Activated naive CD4-positive, alpha-beta T cell treated with anti-CD3 and anti-CD28 coated beads, Interleukin-2, amount 10 ng/mL, durations not matched to agents 7 days and 5 days (primary cell): ENCODE data around the gene DUSP7.

Experiments used
- CTCF ChIA-PET: fragments of 350-600 bp; sonication (Branson Sonifier 250); formaldehyde crosslinking; loops from one replicate; lab custom pipeline; 2021; ENCODE audit warnings: antibody characterized with exemption; lab: Charles Lee
- DNase-seq: peaks from one replicate; pipeline ENCODE4 v3.0.0-alpha.2; 2020
- H3K27ac Mint-ChIP-seq: one replicate; pipeline ENCODE4 v1.8.0; 2021; ENCODE audit warnings: mild to moderate bottlenecking, moderate library complexity, mixed read lengths
- H3K27me3 Mint-ChIP-seq: one replicate; pipeline ENCODE4 v1.8.0; 2021; ENCODE audit warnings: mild to moderate bottlenecking, mixed read lengths
- H3K36me3 Mint-ChIP-seq: one replicate; pipeline ENCODE4 v1.8.0; 2021; ENCODE audit warnings: mixed read lengths
- H3K4me1 Mint-ChIP-seq: one replicate; pipeline ENCODE4 v1.8.0; 2021; ENCODE audit warnings: mixed read lengths
- H3K4me3 Mint-ChIP-seq: one replicate; pipeline ENCODE4 v1.8.0; 2021; ENCODE audit warnings: mild to moderate bottlenecking, moderate library complexity, mixed read lengths
- H3K9me3 Mint-ChIP-seq: one replicate; pipeline ENCODE4 v1.8.0; 2021; ENCODE audit warnings: mixed read lengths

The DUSP7 gene

DNA sequence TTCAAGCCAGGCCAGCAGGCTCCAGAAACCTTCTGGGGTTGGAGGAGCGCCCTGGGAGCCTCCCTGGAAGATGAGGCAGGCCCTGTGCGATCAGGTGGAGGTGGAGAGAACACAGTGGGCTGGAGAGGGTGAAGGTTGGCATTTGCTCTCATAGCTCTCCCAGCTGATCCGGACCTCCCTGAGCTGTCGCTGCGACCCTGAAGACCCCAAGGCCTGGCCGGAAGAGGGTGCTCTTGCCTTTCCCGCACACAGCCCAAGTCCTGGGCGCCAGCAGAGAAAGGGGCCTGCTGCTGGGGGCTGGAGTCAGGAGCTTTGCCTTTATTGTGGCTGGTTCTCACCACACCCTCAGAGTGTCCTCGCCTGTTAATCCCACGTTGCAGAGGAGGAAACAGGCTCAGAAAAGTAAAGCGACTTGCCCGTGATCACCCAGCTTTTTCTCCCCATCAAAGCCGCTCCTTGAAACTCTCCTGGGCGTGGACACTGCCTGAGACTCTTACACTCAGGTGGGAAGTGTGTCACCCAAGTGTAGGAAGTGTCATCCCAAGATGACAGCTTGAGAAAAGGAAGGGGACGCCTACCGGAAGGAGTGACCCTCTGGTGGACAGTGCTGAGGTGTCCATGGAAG lies 52.1 kb downstream of the DUSP7 start:
- no peak for DNase-seq
- Mint-ChIP-seq H3K4me1 (peaks cover 20% of the 10 kb centered on the region), H3K27me3 (peaks cover 55% of the 10 kb centered on the region), H3K4me3 (no peak overlapping the region), H3K9me3 (no peaks in the 10 kb centered on the region), H3K27ac (no peak overlapping the region), H3K36me3 (no peaks in the 10 kb centered on the region)
- CTCF ChIA-PET, result interaction anchor here (0.8 to 8.7 kb wide), 8 partner anchors 37 to 335 kb away, joined by 3 to 135 read pairs (median 4); partner anchors contain the start of genes PARP3 and RRP9

DNA sequence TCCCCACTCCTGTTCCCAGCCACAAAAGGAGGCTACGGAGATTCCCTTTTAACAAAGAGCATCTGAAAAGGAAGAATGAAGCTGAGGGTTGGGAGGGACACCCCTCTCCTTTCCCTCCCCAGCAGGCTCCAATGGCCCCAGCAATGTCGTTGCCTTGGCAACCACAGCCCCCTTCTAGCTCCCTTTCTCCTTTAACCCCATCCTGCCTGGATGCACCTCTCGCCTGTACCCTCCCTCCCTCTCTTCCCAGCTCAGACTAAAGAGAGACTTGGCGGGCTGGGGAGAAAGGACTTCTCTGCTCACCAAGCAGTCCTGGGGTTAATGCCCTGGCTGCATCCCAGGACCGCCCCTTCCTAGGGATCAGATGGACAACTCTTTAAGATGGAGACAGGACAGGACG lies 53.6 kb downstream of the DUSP7 start:
- Mint-ChIP-seq H3K36me3 (no peaks in the 10 kb centered on the region), H3K27me3 (peaks cover 67% of the 10 kb centered on the region), H3K4me3 (no peak overlapping the region), H3K4me1 (peaks cover 20% of the 10 kb centered on the region), H3K27ac (no peak overlapping the region), H3K9me3 (no peaks in the 10 kb centered on the region)
- DNase-seq, result no peak
- CTCF ChIA-PET, result interaction anchor here (0.7 to 8.7 kb wide), 13 partner anchors 50 to 410 kb away, joined by 3 to 135 read pairs (median 6); partner anchors contain the start of gene DUSP7

DNA sequence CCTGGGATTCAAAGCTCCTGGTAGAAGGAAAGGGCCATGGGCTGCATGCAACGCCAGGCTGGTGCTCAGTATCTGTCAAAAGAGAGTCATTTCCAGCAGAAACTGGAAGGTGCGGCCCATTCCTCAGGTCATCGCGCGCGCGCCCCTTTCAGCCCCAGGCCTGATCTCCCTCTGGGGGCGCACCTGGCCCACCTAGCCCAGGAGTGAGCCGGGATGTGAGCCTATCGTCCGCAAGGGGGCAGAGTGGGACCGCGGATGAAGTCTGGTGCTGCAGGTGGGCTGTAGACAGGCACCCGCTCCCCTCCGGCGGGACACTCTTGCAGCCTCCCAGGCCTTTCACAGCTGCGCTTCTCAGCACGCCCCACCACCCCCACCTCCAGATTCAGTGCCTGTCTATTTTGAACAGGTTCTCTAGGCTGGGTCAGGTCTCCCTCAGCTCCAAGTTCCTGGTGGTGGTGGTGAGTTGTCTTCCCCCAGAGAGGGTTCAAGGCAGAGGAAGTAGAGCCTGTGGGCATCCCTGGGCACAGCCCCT lies 54.9 kb downstream of the DUSP7 start:
- CTCF ChIA-PET, result interaction anchor here (0.6 to 8.7 kb wide), 38 partner anchors 9 to 411 kb away, joined by 3 to 135 read pairs (median 3); partner anchors contain the start of genes ABHD14A and DUSP7
- no peaks in the 10 kb centered on the region for H3K9me3 Mint-ChIP-seq
- H3K36me3 Mint-ChIP-seq, result no peaks in the 10 kb centered on the region
- peaks cover 25% of the 10 kb centered on the region for H3K4me1 Mint-ChIP-seq
- peaks cover 72% of the 10 kb centered on the region for H3K27me3 Mint-ChIP-seq
- DNase-seq, result peak; percentile 92
- no peak overlapping the region for H3K27ac Mint-ChIP-seq
- no peak overlapping the region for H3K4me3 Mint-ChIP-seq

DNA sequence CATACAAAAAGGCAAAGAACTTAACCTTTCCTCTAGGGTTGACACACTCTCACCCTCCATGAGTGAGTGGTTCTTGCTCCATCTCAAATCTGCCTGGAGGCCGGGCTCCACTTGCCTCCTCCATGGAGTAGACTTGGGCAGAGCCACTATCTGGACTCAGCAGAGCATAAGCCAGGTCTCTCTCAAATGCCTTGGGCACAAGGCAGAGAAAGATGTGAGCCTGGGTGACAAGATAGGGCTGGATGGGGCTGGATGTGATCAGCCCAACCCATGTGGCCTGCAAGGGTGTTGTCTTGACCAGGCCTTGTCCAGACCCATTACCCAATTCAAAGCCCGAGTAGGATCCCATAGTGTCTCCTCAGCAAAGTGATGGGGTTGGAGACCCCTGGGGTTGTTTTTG lies 56.5 kb downstream of the DUSP7 start:
- H3K9me3 Mint-ChIP-seq, result no peaks in the 10 kb centered on the region
- H3K4me1 Mint-ChIP-seq, result peaks cover 22% of the 10 kb centered on the region
- no peak overlapping the region for H3K27ac Mint-ChIP-seq
- CTCF ChIA-PET, result interaction anchor here (2.5 to 8.7 kb wide), 5 partner anchors 15 to 145 kb away, joined by 5 to 135 read pairs (median 62); no protein-coding TSS in a partner anchor
- H3K27me3 Mint-ChIP-seq, result peaks cover 64% of the 10 kb centered on the region
- peaks cover 11% of the 10 kb centered on the region for H3K36me3 Mint-ChIP-seq
- H3K4me3 Mint-ChIP-seq, result no peak overlapping the region
- DNase-seq, result no peak
